Liver (tissue), 9 donors: Measurements from ENCODE around the gene GUCY1A1. TPM values are rescaled to one million over a fixed set of nuclear protein-coding genes. Genes with fewer than 3 reads are reported as not detected.

ENCODE experiments used
- DNase-seq: peaks from one replicate; pipeline ENCODE4 v3.0.0-alpha.2; 2017; ENCODE audit warnings: low spot score
- H3K27ac ChIP-seq, 2 donors: one replicate each; pipeline ENCODE4 v1.7.0; 2013; ENCODE audit warnings: inconsistent platforms in 2 of 2, low read length in 2 of 2, control low read depth in 1 of 2, low read depth in 1 of 2, mild to moderate bottlenecking in 1 of 2
- H3K27me3 ChIP-seq, 4 donors: one replicate each; pipeline versions ENCODE4 v1.6.1 to v1.7.0; 2013; ENCODE audit warnings: low read length in 3 of 4, inconsistent platforms in 1 of 4, mild to moderate bottlenecking in 1 of 4, moderate library complexity in 1 of 4; ENCODE audit not compliant: control insufficient read depth in 4 of 4, insufficient read depth in 4 of 4
- H3K36me3 ChIP-seq, 4 donors: one replicate each; pipeline versions ENCODE4 v1.6.1 to v1.7.0; 2013; ENCODE audit warnings: low read length in 3 of 4, mild to moderate bottlenecking in 3 of 4, low read depth in 1 of 4, moderate library complexity in 1 of 4; ENCODE audit not compliant: control insufficient read depth in 4 of 4, insufficient read depth in 3 of 4
- H3K4me1 ChIP-seq, 4 donors: one replicate each; pipeline versions ENCODE4 v1.6.1 to v1.7.0; 2013; ENCODE audit warnings: low read length in 3 of 4, mild to moderate bottlenecking in 3 of 4, moderate library complexity in 1 of 4; ENCODE audit not compliant: control insufficient read depth in 4 of 4, insufficient read depth in 4 of 4
- H3K4me3 ChIP-seq, 3 donors: one replicate each; pipeline versions ENCODE4 v1.6.1 to v1.7.0; 2013; ENCODE audit warnings: low read length in 3 of 3, control low read depth in 1 of 3, low read depth in 1 of 3, mild to moderate bottlenecking in 1 of 3
- H3K9ac ChIP-seq, 2 donors: one replicate each; pipeline ENCODE4 v1.7.0; 2013; ENCODE audit warnings: low read length in 2 of 2, mild to moderate bottlenecking in 2 of 2, moderate library complexity in 2 of 2, control low read depth in 1 of 2, low read depth in 1 of 2
- H3K9me3 ChIP-seq, 4 donors: one replicate each; pipeline versions ENCODE4 v1.6.1 to v1.7.0; 2013; ENCODE audit warnings: low read length in 3 of 4; ENCODE audit not compliant: control insufficient read depth in 4 of 4
- EGR1 ChIP-seq, 2 donors: IDR thresholded peaks; 2 replicates each; pipeline ENCODE4 v1.6.1; 2016 to 2018; ENCODE audit warnings: antibody characterized with exemption in 2 of 2, low read depth in 2 of 2
- FOXA1 ChIP-seq: IDR thresholded peaks from 2 replicates; pipeline ENCODE4 v1.6.1; 2016; ENCODE audit warnings: antibody characterized with exemption
- FOXA2 ChIP-seq: IDR thresholded peaks from 2 replicates; pipeline ENCODE4 v1.6.1; 2016; ENCODE audit warnings: antibody characterized with exemption
- HNF4G ChIP-seq: IDR thresholded peaks from 2 replicates; pipeline ENCODE4 v1.6.1; 2016; ENCODE audit warnings: antibody characterized with exemption
- RAD21 ChIP-seq, 2 donors: IDR thresholded peaks; 2 replicates each; pipeline ENCODE4 v1.6.1; 2016; ENCODE audit warnings: antibody characterized with exemption in 2 of 2, mild to moderate bottlenecking in 2 of 2
- RXRA ChIP-seq, 2 donors: IDR thresholded peaks; 2 replicates each; pipeline ENCODE4 v1.6.1; 2017 to 2018; ENCODE audit warnings: antibody characterized with exemption in 2 of 2, mild to moderate bottlenecking in 1 of 2
- SP1 ChIP-seq: IDR thresholded peaks from 2 replicates; pipeline ENCODE4 v1.6.1; 2018; ENCODE audit warnings: antibody characterized with exemption, mild to moderate bottlenecking
- TAF1 ChIP-seq: conservative IDR thresholded peaks from 2 replicates; pipeline ENCODE4 v1.6.1; 2016; ENCODE audit warnings: antibody characterized with exemption, mild to moderate bottlenecking
- YY1 ChIP-seq: IDR thresholded peaks from 2 replicates; pipeline ENCODE4 v1.6.1; 2016; ENCODE audit warnings: antibody characterized with exemption, mild to moderate bottlenecking
- WGBS: extraction: QIAGEN DNeasy Blood & Tissue Kit; methylation state at CpG from one replicate; pipeline ENCODE4 v1.1.7; 2013; 5-methylcytosine and 5-hydroxymethylcytosine counted together
- polyA plus RNA-seq, 2 donors: library from polyadenylated mRNA; stranded (reverse) in 1 of 2; unstranded in 1 of 2; fragments of 200-250 nt in 1 of 2; fragments of >200 nt in 1 of 2; fragmentation: Nextera tagmentation in 1 of 2; extraction: Ambion mirVana in 1 of 2; gene quantifications; one replicate each; pipeline versions ENCODE4 v1.2.1 to v1.2.3, GENCODE V29; 2013 to 2015
- total RNA-seq, 2 donors: library from RNA; depleted of rRNA; stranded (reverse); fragments of >200 nt; gene quantifications; one replicate each; pipeline ENCODE4 v1.2.3, GENCODE V29; 2014
- TF ChIP-seq, protein P1 (sequence below): IDR thresholded peaks from 2 replicates; pipeline ENCODE4 v1.6.1; 2016; ENCODE audit warnings: antibody characterized with exemption
- TF ChIP-seq, protein P2 (sequence below): fragments of 150-350 bp; IDR thresholded peaks from 2 replicates; pipeline ENCODE4 v1.5.1; 2017; ENCODE audit warnings: improper control_type of control experiment, low read depth, low read length; ENCODE audit not compliant: missing input control
- TF ChIP-seq, protein P3 (sequence below): IDR thresholded peaks from 2 replicates; pipeline ENCODE4 v1.6.1; 2016; ENCODE audit warnings: antibody characterized with exemption
- donor health status: healthy.
- donor health status: healthy.
- donor health status: healthy.
- donor health status: healthy.
- donor health status: healthy.

The GUCY1A1 gene
- total and polyA plus RNA-seq, 4 donors, result 2.8 to 13.5 (median 7.6) TPM

- Histone ChIP-seq H3K9ac (no peak overlapping the region), H3K9me3 (no peaks in the 10 kb centered on the region), H3K36me3 (no peaks in the 10 kb centered on the region), H3K4me3 (no peak overlapping the region), H3K27ac (no peak overlapping the region), H3K27me3 (no peaks in the 10 kb centered on the region), H3K4me1 (peaks cover 0 to under 1% (median 0%) of the 10 kb centered on the region in 4 donors)
- TF ChIP-seq EGR1 (IDR thresholded peaks at IDR 0.05; ENCODE audit: low read depth in 2 of 2) (no peak), SP1 (no peak), FOXA1 (no peak), RXRA (IDR thresholded peaks at IDR 0.05) (no peak), FOXA2 (no peak), YY1 (no peak)
- TF ChIP-seq, protein P1, sequence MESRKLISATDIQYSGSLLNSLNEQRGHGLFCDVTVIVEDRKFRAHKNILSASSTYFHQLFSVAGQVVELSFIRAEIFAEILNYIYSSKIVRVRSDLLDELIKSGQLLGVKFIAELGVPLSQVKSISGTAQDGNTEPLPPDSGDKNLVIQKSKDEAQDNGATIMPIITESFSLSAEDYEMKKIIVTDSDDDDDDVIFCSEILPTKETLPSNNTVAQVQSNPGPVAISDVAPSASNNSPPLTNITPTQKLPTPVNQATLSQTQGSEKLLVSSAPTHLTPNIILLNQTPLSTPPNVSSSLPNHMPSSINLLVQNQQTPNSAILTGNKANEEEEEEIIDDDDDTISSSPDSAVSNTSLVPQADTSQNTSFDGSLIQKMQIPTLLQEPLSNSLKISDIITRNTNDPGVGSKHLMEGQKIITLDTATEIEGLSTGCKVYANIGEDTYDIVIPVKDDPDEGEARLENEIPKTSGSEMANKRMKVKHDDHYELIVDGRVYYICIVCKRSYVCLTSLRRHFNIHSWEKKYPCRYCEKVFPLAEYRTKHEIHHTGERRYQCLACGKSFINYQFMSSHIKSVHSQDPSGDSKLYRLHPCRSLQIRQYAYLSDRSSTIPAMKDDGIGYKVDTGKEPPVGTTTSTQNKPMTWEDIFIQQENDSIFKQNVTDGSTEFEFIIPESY, result no peak
- TF ChIP-seq, protein P2, sequence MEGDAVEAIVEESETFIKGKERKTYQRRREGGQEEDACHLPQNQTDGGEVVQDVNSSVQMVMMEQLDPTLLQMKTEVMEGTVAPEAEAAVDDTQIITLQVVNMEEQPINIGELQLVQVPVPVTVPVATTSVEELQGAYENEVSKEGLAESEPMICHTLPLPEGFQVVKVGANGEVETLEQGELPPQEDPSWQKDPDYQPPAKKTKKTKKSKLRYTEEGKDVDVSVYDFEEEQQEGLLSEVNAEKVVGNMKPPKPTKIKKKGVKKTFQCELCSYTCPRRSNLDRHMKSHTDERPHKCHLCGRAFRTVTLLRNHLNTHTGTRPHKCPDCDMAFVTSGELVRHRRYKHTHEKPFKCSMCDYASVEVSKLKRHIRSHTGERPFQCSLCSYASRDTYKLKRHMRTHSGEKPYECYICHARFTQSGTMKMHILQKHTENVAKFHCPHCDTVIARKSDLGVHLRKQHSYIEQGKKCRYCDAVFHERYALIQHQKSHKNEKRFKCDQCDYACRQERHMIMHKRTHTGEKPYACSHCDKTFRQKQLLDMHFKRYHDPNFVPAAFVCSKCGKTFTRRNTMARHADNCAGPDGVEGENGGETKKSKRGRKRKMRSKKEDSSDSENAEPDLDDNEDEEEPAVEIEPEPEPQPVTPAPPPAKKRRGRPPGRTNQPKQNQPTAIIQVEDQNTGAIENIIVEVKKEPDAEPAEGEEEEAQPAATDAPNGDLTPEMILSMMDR, result no peak
- 95% methylated on average over 6 of the region's 6 CpGs for WGBS
- no peak for DNase-seq
These were observed 20.8 kb downstream of the GUCY1A1 start for GRCh38 chr4:155687380-155687982.

GRCh38 chr4:155688211-155688610, 21.6 kb downstream of the GUCY1A1 start:
- 91% methylated on average over 1 of the region's 1 CpG for WGBS
- Histone ChIP-seq H3K27ac (no peak overlapping the region), H3K27me3 (no peaks in the 10 kb centered on the region), H3K4me1 (peaks cover 0 to 5% (median 2%) of the 10 kb centered on the region in 4 donors), H3K9ac (no peak overlapping the region), H3K36me3 (no peaks in the 10 kb centered on the region), H3K9me3 (no peaks in the 10 kb centered on the region), H3K4me3 (no peak overlapping the region)
- TF ChIP-seq, protein P1, result no peak
- TF ChIP-seq, protein P3, sequence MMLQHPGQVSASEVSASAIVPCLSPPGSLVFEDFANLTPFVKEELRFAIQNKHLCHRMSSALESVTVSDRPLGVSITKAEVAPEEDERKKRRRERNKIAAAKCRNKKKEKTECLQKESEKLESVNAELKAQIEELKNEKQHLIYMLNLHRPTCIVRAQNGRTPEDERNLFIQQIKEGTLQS, result no peak
- TF ChIP-seq YY1 (no peak), SP1 (no peak), FOXA2 (no peak), HNF4G (no peak), TAF1 (no peak), FOXA1 (no peak), RAD21 (IDR thresholded peaks at IDR 0.05) (no peak)
- DNase-seq, result no peak
